ENCODE measurements around the gene P2RX4. TPM values are rescaled to one million over a fixed set of nuclear protein-coding genes. Genes with fewer than 3 reads are reported as not detected.
A peak's percentile ranks its signal among the peaks of the same experiment; 100 is the strongest.
"Not testable (repeated sequence)": the region's sequence is repeated elsewhere in the genome, so short reads cannot be mapped to it uniquely, and the experiment has no call there.

Gene P2RX4
- total and polyA plus RNA-seq, 2 donors: 14.4 to 15.2 TPM

GRCh38 chr12:121280531-121280930, 70.6 kb downstream of the P2RX4 start:
- peaks cover 0 to 22% of the 10 kb centered on the region in 2 donors for H3K36me3 ChIP-seq (ENCODE audit: control insufficient read depth in 2 of 2, insufficient read depth in 2 of 2, low read length in 1 of 2)
- not testable (repeated sequence) for H3K4me1 ChIP-seq (ENCODE audit: control insufficient read depth in 2 of 2, insufficient read depth in 2 of 2, low read length in 2 of 2); H3K27me3 ChIP-seq (ENCODE audit: control insufficient read depth in 2 of 2, insufficient read depth in 1 of 2, low read length in 1 of 2); DNase-seq (ENCODE audit: low read depth in 6 of 9, low spot score in 9 of 9); H3K27ac ChIP-seq (ENCODE audit: low read depth in 1 of 2, low read length in 1 of 2); H3K9me3 ChIP-seq (ENCODE audit: control insufficient read depth in 2 of 2, insufficient read depth in 1 of 2, low read length in 1 of 2); H3K4me3 ChIP-seq (ENCODE audit: low read length in 2 of 2)
- WGBS: 95% methylated on average over 11 of the region's 11 CpGs

GRCh38 chr12:121281116-121281515, 71.2 kb downstream of the P2RX4 start:
- 97% methylated on average over 14 of the region's 14 CpGs for WGBS
- peaks cover 0 to 19% of the 10 kb centered on the region in 2 donors for H3K36me3 ChIP-seq (ENCODE audit: control insufficient read depth in 2 of 2, insufficient read depth in 2 of 2, low read length in 1 of 2)
- H3K27ac ChIP-seq (ENCODE audit: low read depth in 1 of 2, low read length in 1 of 2); DNase-seq (ENCODE audit: low read depth in 6 of 9, low spot score in 9 of 9); H3K27me3 ChIP-seq (ENCODE audit: control insufficient read depth in 2 of 2, insufficient read depth in 1 of 2, low read length in 1 of 2); H3K4me1 ChIP-seq (ENCODE audit: control insufficient read depth in 2 of 2, insufficient read depth in 2 of 2, low read length in 2 of 2); H3K4me3 ChIP-seq (ENCODE audit: low read length in 2 of 2); H3K9me3 ChIP-seq (ENCODE audit: control insufficient read depth in 2 of 2, insufficient read depth in 1 of 2, low read length in 1 of 2): not testable (repeated sequence)

GRCh38 chr12:121282072-121282742, 72.3 kb downstream of the P2RX4 start:
- Histone ChIP-seq H3K4me3 (ENCODE audit: low read length in 2 of 2) (no peak overlapping the region), H3K27ac (ENCODE audit: low read depth in 1 of 2, low read length in 1 of 2) (peak overlapping the region in 1 of 2 donors; percentile 11), H3K4me1 (ENCODE audit: control insufficient read depth in 2 of 2, insufficient read depth in 2 of 2, low read length in 2 of 2) (no peaks in the 10 kb centered on the region), H3K36me3 (ENCODE audit: control insufficient read depth in 2 of 2, insufficient read depth in 2 of 2, low read length in 1 of 2) (peaks cover 0 to 17% of the 10 kb centered on the region in 2 donors), H3K9me3 (ENCODE audit: control insufficient read depth in 2 of 2, insufficient read depth in 1 of 2, low read length in 1 of 2) (no peaks in the 10 kb centered on the region), H3K27me3 (ENCODE audit: control insufficient read depth in 2 of 2, insufficient read depth in 1 of 2, low read length in 1 of 2) (no peaks in the 10 kb centered on the region)
- DNase-seq (ENCODE audit: low read depth in 6 of 9, low spot score in 9 of 9): no peak
- 94% methylated on average over 10 of the region's 10 CpGs for WGBS

- H3K4me3 ChIP-seq (ENCODE audit: low read length in 2 of 2); H3K9me3 ChIP-seq (ENCODE audit: control insufficient read depth in 2 of 2, insufficient read depth in 1 of 2, low read length in 1 of 2); H3K4me1 ChIP-seq (ENCODE audit: control insufficient read depth in 2 of 2, insufficient read depth in 2 of 2, low read length in 2 of 2); H3K27ac ChIP-seq (ENCODE audit: low read depth in 1 of 2, low read length in 1 of 2); DNase-seq (ENCODE audit: low read depth in 6 of 9, low spot score in 9 of 9); H3K27me3 ChIP-seq (ENCODE audit: control insufficient read depth in 2 of 2, insufficient read depth in 1 of 2, low read length in 1 of 2): not testable (repeated sequence)
- peaks cover 0 to 17% of the 10 kb centered on the region in 2 donors for H3K36me3 ChIP-seq (ENCODE audit: control insufficient read depth in 2 of 2, insufficient read depth in 2 of 2, low read length in 1 of 2)
- 97% methylated on average over 11 of the region's 11 CpGs for WGBS
Observed at GRCh38 chr12:121282910-121283309, 73.0 kb downstream of the P2RX4 start.

- no peak overlapping the region for H3K27ac ChIP-seq (ENCODE audit: low read depth in 1 of 2, low read length in 1 of 2)
- no peaks in the 10 kb centered on the region for H3K27me3 ChIP-seq (ENCODE audit: control insufficient read depth in 2 of 2, insufficient read depth in 1 of 2, low read length in 1 of 2)
- H3K4me3 ChIP-seq (ENCODE audit: low read length in 2 of 2): no peak overlapping the region
- WGBS: 98% methylated on average over 5 of the region's 5 CpGs
- H3K9me3 ChIP-seq (ENCODE audit: control insufficient read depth in 2 of 2, insufficient read depth in 1 of 2, low read length in 1 of 2): no peaks in the 10 kb centered on the region
- peaks cover 2 to 3% of the 10 kb centered on the region in 2 donors for H3K4me1 ChIP-seq (ENCODE audit: control insufficient read depth in 2 of 2, insufficient read depth in 2 of 2, low read length in 2 of 2)
- peaks cover 0 to 15% of the 10 kb centered on the region in 2 donors for H3K36me3 ChIP-seq (ENCODE audit: control insufficient read depth in 2 of 2, insufficient read depth in 2 of 2, low read length in 1 of 2)
- DNase-seq (ENCODE audit: low read depth in 6 of 9, low spot score in 9 of 9): no peak
Observed at GRCh38 chr12:121283388-121283787, 73.5 kb downstream of the P2RX4 start.

Other genes starting within 250 kb of the P2RX4 start
- not detected for gene HNF1A, start 231.6 kb upstream of the P2RX4 start, total RNA-seq
- 0.09 TPM for gene HNF1A, start 231.6 kb upstream of the P2RX4 start, polyA plus RNA-seq
- 10.3 TPM for gene C12orf43, start 193.6 kb upstream of the P2RX4 start, total RNA-seq
- gene C12orf43, start 193.6 kb upstream of the P2RX4 start, polyA plus RNA-seq: 10.1 TPM
- gene OASL, start 170.9 kb upstream of the P2RX4 start, total RNA-seq: 6.3 TPM
- 5.7 TPM for gene OASL, start 170.9 kb upstream of the P2RX4 start, polyA plus RNA-seq
- 1.7 TPM for gene P2RX7, start 77.3 kb upstream of the P2RX4 start, total RNA-seq
- gene P2RX7, start 77.3 kb upstream of the P2RX4 start, polyA plus RNA-seq: 2.3 TPM
- 11.2 TPM for gene CAMKK2, start 86.6 kb downstream of the P2RX4 start, total RNA-seq
- 14.0 TPM for gene CAMKK2, start 86.6 kb downstream of the P2RX4 start, polyA plus RNA-seq
- gene ANAPC5, start 142.3 kb downstream of the P2RX4 start, total RNA-seq: 119 TPM
- 173 TPM for gene ANAPC5, start 142.3 kb downstream of the P2RX4 start, polyA plus RNA-seq
- 41.2 TPM for gene RNF34, start 190.0 kb downstream of the P2RX4 start, total RNA-seq
- 36.9 TPM for gene RNF34, start 190.0 kb downstream of the P2RX4 start, polyA plus RNA-seq